ENCODE results near the gene CLDN1. TPM values are rescaled to one million over a fixed set of nuclear protein-coding genes. Genes with fewer than 3 reads are reported as not detected.

Gene CLDN1
- total RNA-seq, 2 donors from 2014 or later = 8.8 to 52.3 TPM

- no peaks in the 10 kb centered on the region for H3K9me3 ChIP-seq
- no peaks in the 10 kb centered on the region for H3K4me1 ChIP-seq (replicated peaks)
- no peaks in the 10 kb centered on the region for H3K36me3 ChIP-seq
- no peak for DNase-seq (ENCODE audit: low spot score)
- no peak overlapping the region for H3K4me3 ChIP-seq
- intact Hi-C loops (cut with DNase I) = no loop called here
- no peak overlapping the region for H3K27ac ChIP-seq
- WGBS = 88% methylated on average over 1 of the region's 1 CpG
- TF ChIP-seq POLR2AphosphoS5 (IDR thresholded peaks at IDR 0.05) (no peak), POLR2A (IDR thresholded peaks at IDR 0.05) (no peak)
- TF ChIP-seq, protein P1, sequence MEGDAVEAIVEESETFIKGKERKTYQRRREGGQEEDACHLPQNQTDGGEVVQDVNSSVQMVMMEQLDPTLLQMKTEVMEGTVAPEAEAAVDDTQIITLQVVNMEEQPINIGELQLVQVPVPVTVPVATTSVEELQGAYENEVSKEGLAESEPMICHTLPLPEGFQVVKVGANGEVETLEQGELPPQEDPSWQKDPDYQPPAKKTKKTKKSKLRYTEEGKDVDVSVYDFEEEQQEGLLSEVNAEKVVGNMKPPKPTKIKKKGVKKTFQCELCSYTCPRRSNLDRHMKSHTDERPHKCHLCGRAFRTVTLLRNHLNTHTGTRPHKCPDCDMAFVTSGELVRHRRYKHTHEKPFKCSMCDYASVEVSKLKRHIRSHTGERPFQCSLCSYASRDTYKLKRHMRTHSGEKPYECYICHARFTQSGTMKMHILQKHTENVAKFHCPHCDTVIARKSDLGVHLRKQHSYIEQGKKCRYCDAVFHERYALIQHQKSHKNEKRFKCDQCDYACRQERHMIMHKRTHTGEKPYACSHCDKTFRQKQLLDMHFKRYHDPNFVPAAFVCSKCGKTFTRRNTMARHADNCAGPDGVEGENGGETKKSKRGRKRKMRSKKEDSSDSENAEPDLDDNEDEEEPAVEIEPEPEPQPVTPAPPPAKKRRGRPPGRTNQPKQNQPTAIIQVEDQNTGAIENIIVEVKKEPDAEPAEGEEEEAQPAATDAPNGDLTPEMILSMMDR (IDR thresholded peaks at IDR 0.05) = no peak
- H3K27me3 ChIP-seq (replicated peaks; ENCODE audit: insufficient read depth) = no peaks in the 10 kb centered on the region
Measured at GRCh38 chr3:190266913-190267290, 55.3 kb downstream of the CLDN1 start.

- no peaks in the 10 kb centered on the region for H3K27me3 ChIP-seq (replicated peaks; ENCODE audit: insufficient read depth)
- no peaks in the 10 kb centered on the region for H3K9me3 ChIP-seq
- H3K36me3 ChIP-seq = no peaks in the 10 kb centered on the region
- peak overlapping the region in 1 of 2 donors; percentile 37 for H3K27ac ChIP-seq
- no peak for DNase-seq (ENCODE audit: low spot score)
- no peak overlapping the region for H3K4me3 ChIP-seq
- intact Hi-C loops (cut with DNase I) = no loop called here
- TF ChIP-seq POLR2A (IDR thresholded peaks at IDR 0.05) (no peak), POLR2AphosphoS5 (IDR thresholded peaks at IDR 0.05) (no peak)
- TF ChIP-seq, protein P1 (IDR thresholded peaks at IDR 0.05) = no peak
- no peaks in the 10 kb centered on the region for H3K4me1 ChIP-seq (replicated peaks)
Measured at GRCh38 chr3:190266265-190266912, 55.9 kb downstream of the CLDN1 start.

GRCh38 chr3:190265796-190266195 is 56.5 kb downstream of the CLDN1 start:
- Histone ChIP-seq H3K9me3 (no peaks in the 10 kb centered on the region), H3K27ac (peak overlapping the region in 1 of 2 donors; percentile 37), H3K4me3 (no peak overlapping the region), H3K4me1 (replicated peaks) (no peaks in the 10 kb centered on the region), H3K27me3 (replicated peaks; ENCODE audit: insufficient read depth) (no peaks in the 10 kb centered on the region), H3K36me3 (no peaks in the 10 kb centered on the region)
- DNase-seq (ENCODE audit: low spot score) = peak; percentile 73
- TF ChIP-seq, protein P1 (IDR thresholded peaks at IDR 0.05) = no peak
- peak; percentile 88 for TF ChIP-seq POLR2AphosphoS5 (IDR thresholded peaks at IDR 0.05)
- WGBS = 35% methylated on average over 3 of the region's 3 CpGs
- intact Hi-C loops (cut with DNase I) = no loop called here

DNA sequence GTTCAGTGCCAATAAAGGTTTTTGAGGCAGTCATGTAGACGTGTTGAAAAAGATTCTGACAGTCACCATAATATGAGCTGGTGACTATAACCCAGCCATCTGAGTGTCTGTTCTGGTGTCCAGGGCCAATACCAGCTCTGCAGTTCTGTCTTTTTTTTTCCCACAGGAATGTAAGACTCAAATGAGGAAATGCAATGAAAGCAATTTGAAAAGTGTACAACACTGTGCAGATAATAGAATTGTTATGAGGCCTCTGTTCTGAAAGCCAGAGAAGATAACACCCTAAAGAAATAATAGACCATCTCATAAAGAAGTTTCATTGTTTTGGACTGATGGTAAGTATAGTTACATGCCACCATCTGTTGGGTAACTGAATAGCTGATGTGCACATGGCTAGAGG is 57.1 kb downstream of the CLDN1 start:
- TF ChIP-seq, protein P1 (IDR thresholded peaks at IDR 0.05) = no peak
- no peak overlapping the region for H3K27ac ChIP-seq
- 55% methylated on average over 1 of the region's 1 CpG for WGBS

DNA sequence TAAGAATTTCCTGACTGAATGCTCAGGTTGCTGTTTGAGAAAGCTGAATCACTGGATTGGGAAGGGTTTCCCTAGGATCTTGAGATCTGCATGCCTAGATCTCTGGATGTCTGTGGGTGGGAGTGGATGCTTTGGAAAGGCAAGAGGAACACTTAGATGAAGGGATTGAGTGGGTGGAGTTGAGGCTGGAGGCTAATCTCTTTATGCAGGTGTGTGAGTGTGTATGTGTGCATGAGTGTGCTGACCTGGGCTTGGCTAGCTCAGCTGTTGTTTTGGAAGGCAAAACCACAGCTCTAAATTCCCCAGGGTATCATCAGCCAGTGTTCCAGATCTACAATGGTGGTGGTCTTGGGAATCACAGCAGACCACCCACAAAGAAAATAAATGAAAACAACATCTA is 60.5 kb downstream of the CLDN1 start:
- no peak for TF ChIP-seq POLR2AphosphoS5 (IDR thresholded peaks at IDR 0.05)
- TF ChIP-seq, protein P1 (IDR thresholded peaks at IDR 0.05) = no peak
- TF ChIP-seq POLR2A (IDR thresholded peaks at IDR 0.05) = no peak
- no peak overlapping the region for H3K4me3 ChIP-seq
- H3K27ac ChIP-seq = no peak overlapping the region
- no peak for DNase-seq (ENCODE audit: low spot score)
- no peaks in the 10 kb centered on the region for H3K27me3 ChIP-seq (replicated peaks; ENCODE audit: insufficient read depth)
- intact Hi-C loops (cut with DNase I) = no loop called here
- no peaks in the 10 kb centered on the region for H3K4me1 ChIP-seq (replicated peaks)
- no peaks in the 10 kb centered on the region for H3K36me3 ChIP-seq
- H3K9me3 ChIP-seq = no peaks in the 10 kb centered on the region

More for the DNA sequence above, 57.1 kb downstream of the CLDN1 start:
- Histone ChIP-seq H3K27me3 (replicated peaks; ENCODE audit: insufficient read depth) (no peaks in the 10 kb centered on the region), H3K9me3 (no peaks in the 10 kb centered on the region), H3K4me1 (replicated peaks) (no peaks in the 10 kb centered on the region), H3K36me3 (no peaks in the 10 kb centered on the region), H3K4me3 (no peak overlapping the region)
- DNase-seq (ENCODE audit: low spot score) = no peak
- intact Hi-C loops (cut with DNase I) = no loop called here
